Testis (tissue), 2 donors: ENCODE results near the gene SCN4A.

Source experiments
- POLR2A ChIP-seq: fragments of 450-650 bp; IDR thresholded peaks from one replicate; pipeline ENCODE4 v1.6.1; 2017; ENCODE audit warnings: antibody characterized with exemption, mild to moderate bottlenecking, moderate library complexity
- TF ChIP-seq, protein P1 (sequence below), 3 experiments: fragments of 450-650 bp in 2 of 3; fragments of 200-600 bp in 1 of 3; sonication (generic) in 1 of 3; IDR thresholded peaks; one replicate each; pipeline ENCODE4 v1.5.1; 2016 to 2019; ENCODE audit warnings: antibody characterized with exemption in 3 of 3, mild to moderate bottlenecking in 2 of 3, moderate library complexity in 1 of 3

DNA sequence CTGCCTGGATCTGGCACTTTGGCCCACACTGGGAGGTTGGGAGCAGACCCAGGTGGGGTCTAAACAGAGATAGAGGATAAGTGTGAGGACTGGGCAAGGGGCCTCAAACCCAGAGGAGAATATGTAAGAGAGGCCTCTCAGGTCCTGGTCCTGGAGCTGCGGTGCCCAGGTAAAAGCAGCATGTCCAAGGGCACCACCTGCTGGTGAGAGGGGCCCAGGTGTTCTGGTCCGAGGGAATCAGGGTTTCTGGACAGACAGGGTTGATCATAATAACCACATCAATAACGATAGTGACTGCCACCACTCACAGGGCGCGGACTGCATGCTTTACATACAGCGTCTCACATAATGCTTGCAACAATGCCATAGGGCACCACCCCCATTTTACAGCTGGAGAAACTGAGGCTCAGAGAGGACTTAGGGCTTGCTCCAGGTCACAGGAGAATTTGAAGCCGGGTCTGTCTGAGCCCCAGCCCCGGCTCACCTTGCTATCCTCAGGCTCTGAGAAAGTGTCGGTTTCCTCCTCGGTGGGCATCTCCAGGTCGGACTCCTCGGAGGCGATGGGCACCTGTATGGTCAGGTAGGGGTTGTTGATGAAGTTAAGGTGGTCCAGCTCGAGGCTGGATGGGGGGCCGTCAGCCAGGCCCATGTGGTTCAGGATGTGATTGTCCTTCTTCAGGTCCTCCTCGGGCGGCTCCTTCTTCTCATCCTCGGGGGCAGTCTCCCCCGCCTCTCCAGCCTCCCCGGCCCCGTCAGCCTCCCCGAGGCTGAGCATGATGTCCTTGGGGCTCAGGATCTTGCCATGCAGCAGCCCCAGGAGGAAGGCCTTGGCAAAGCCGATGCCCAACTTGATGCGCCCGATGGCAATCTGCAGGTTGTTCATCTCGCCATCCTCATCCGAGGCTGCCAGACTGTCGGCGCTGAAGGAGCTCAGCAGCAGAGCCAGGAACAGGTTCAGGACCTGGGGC lies 21.5 kb downstream of the SCN4A start:
- no peak for TF ChIP-seq POLR2A
- TF ChIP-seq, protein P1, sequence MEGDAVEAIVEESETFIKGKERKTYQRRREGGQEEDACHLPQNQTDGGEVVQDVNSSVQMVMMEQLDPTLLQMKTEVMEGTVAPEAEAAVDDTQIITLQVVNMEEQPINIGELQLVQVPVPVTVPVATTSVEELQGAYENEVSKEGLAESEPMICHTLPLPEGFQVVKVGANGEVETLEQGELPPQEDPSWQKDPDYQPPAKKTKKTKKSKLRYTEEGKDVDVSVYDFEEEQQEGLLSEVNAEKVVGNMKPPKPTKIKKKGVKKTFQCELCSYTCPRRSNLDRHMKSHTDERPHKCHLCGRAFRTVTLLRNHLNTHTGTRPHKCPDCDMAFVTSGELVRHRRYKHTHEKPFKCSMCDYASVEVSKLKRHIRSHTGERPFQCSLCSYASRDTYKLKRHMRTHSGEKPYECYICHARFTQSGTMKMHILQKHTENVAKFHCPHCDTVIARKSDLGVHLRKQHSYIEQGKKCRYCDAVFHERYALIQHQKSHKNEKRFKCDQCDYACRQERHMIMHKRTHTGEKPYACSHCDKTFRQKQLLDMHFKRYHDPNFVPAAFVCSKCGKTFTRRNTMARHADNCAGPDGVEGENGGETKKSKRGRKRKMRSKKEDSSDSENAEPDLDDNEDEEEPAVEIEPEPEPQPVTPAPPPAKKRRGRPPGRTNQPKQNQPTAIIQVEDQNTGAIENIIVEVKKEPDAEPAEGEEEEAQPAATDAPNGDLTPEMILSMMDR (IDR thresholded peaks at IDR 0.05) = no peak
